Gastroesophageal sphincter (tissue), 4 donors: ENCODE results near the gene PPP1R12C. TPM values are rescaled to one million over a fixed set of nuclear protein-coding genes. Genes with fewer than 3 reads are reported as not detected.

ENCODE experiments used
- ATAC-seq: fragments of 150-250 bp; one replicate; pipeline ENCODE4 v1.9.1; 2016; ENCODE audit warnings: mild to moderate bottlenecking, moderate library complexity
- H3K27ac ChIP-seq, 4 donors: fragments of 200-600 bp; sonication (generic) in 3 of 4; 1 replicate in 3 of 4; 2 replicates in 1 of 4; pipeline ENCODE4 v1.5.1; 2016 to 2019
- H3K27me3 ChIP-seq: fragments of 200-600 bp; sonication (generic); one replicate; pipeline ENCODE4 v1.5.1; 2019
- H3K36me3 ChIP-seq, 2 donors: fragments of 200-600 bp; sonication (generic); one replicate each; pipeline ENCODE4 v1.5.1; 2019; ENCODE audit warnings: control low read depth in 1 of 2
- H3K4me1 ChIP-seq, 3 donors: fragments of 200-600 bp; sonication (generic); 1 replicate in 2 of 3; 2 replicates in 1 of 3; pipeline ENCODE4 v1.5.1; 2016 to 2019; ENCODE audit warnings: control low read depth in 2 of 3
- H3K4me3 ChIP-seq, 2 donors: fragments of 200-600 bp; sonication (generic); one replicate each; pipeline ENCODE4 v1.5.1; 2019; ENCODE audit warnings: mild to moderate bottlenecking in 1 of 2, moderate library complexity in 1 of 2
- H3K9me3 ChIP-seq, 3 donors: fragments of 200-600 bp; sonication (generic); one replicate each; pipeline ENCODE4 v1.5.1; 2017 to 2019; ENCODE audit warnings: control low read depth in 2 of 3
- EP300 ChIP-seq: sonication (generic); formaldehyde crosslinking; IDR thresholded peaks from one replicate; pipeline ENCODE4 v1.6.1; 2017; ENCODE audit warnings: antibody characterized with exemption, mild to moderate bottlenecking
- POLR2A ChIP-seq, 2 donors: fragments of 450-650 bp; IDR thresholded peaks; one replicate each; pipeline ENCODE4 v1.6.1; 2017; ENCODE audit warnings: antibody characterized with exemption in 2 of 2, mild to moderate bottlenecking in 2 of 2, moderate library complexity in 1 of 2
- POLR2AphosphoS5 ChIP-seq: sonication (generic); formaldehyde crosslinking; IDR thresholded peaks from one replicate; pipeline ENCODE4 v1.6.1; 2017; ENCODE audit warnings: antibody characterized with exemption
- WGBS, 2 donors: methylation state at CpG; one replicate each; pipeline ENCODE4 v1.1.5; 2018; ENCODE audit warnings: low coverage in 1 of 2; 5-methylcytosine and 5-hydroxymethylcytosine counted together
- total RNA-seq, 4 donors: library from RNA; depleted of rRNA; stranded (reverse); fragments of >200 nt; gene quantifications; one replicate each; pipeline ENCODE4 v1.1.0, GENCODE V29; 2016
- TF ChIP-seq, protein P1 (sequence below), 4 experiments: fragments of 200-600 bp in 2 of 4; fragments of 450-650 bp in 2 of 4; sonication (generic) in 1 of 4; IDR thresholded peaks; one replicate each; pipeline ENCODE4 v1.5.1; 2017 to 2019; ENCODE audit warnings: antibody characterized with exemption in 4 of 4, mild to moderate bottlenecking in 2 of 4, moderate library complexity in 2 of 4

PPP1R12C gene
- total RNA-seq, 4 donors from 2014 or later: 268 to 479 (median 276) TPM

GRCh38 chr19:55160986-55161365, 43.5 kb upstream of the PPP1R12C start:
- peaks cover 0 to 31% (median 0%) of the 10 kb centered on the region in 3 donors for H3K4me1 ChIP-seq
- H3K27ac ChIP-seq: no peak overlapping the region
- no CpG with 5 or more reads among the region's 32 CpGs for WGBS, 2 donors
- TF ChIP-seq POLR2A (IDR thresholded peaks at IDR 0.05) (no peak), POLR2AphosphoS5 (no peak), EP300 (no peak)
- TF ChIP-seq, protein P1, sequence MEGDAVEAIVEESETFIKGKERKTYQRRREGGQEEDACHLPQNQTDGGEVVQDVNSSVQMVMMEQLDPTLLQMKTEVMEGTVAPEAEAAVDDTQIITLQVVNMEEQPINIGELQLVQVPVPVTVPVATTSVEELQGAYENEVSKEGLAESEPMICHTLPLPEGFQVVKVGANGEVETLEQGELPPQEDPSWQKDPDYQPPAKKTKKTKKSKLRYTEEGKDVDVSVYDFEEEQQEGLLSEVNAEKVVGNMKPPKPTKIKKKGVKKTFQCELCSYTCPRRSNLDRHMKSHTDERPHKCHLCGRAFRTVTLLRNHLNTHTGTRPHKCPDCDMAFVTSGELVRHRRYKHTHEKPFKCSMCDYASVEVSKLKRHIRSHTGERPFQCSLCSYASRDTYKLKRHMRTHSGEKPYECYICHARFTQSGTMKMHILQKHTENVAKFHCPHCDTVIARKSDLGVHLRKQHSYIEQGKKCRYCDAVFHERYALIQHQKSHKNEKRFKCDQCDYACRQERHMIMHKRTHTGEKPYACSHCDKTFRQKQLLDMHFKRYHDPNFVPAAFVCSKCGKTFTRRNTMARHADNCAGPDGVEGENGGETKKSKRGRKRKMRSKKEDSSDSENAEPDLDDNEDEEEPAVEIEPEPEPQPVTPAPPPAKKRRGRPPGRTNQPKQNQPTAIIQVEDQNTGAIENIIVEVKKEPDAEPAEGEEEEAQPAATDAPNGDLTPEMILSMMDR (IDR thresholded peaks at IDR 0.05): no peak
- ATAC-seq: no peak
- H3K36me3 ChIP-seq: no peaks in the 10 kb centered on the region
- H3K9me3 ChIP-seq: no peaks in the 10 kb centered on the region
- H3K4me3 ChIP-seq: no peak overlapping the region
- H3K27me3 ChIP-seq: peaks cover 100% of the 10 kb centered on the region

DNA sequence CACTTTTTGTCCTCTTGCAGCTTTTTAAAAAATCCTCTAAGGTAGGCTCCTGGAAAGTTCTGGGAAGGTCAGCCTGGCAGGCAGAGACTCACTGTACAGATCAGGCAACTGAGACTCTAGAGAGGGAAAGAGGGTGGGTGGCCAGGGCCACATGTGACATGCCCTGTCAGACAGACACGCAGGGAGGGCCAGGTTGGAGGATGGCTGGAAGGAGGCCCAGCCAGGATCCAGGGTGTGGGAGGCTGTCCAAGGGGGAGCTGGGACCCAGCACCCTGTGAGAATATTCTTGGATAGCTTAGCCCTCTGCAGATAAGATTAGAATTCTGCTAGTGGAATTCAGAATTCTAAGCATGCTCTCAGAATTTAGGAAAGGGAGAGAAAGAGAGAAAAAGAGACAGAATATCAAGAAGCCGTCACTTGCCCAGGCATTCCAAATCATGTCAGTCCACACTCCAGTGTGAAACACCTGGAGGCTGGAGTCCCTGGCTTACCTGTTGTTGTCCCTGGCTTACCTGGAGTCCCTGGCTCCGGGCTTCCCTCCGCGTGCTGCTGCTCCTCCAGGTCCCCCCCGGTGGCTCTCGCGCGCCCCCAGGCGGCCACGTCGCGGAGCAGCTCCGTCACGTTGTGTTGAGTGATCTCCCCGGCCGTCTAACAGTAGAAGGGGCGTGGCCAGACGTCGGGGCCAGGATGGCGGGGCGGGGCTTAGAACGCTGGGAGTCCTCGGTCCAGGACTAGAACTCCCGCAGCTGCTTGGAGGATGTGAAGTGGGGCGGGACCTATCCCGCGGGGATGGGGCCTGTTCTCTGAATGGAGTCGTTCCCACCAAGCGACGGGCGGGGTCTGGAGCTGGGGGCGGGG, 42.9 kb upstream of the PPP1R12C start:
- Histone ChIP-seq H3K4me1 (peaks cover 0 to 31% (median 0%) of the 10 kb centered on the region in 3 donors), H3K36me3 (no peaks in the 10 kb centered on the region), H3K27ac (no peak overlapping the region), H3K27me3 (peaks cover 100% of the 10 kb centered on the region), H3K4me3 (no peak overlapping the region), H3K9me3 (no peaks in the 10 kb centered on the region)
- TF ChIP-seq, protein P1 (IDR thresholded peaks at IDR 0.05): peak in 3 of 4 experiments; percentile 52 to 79 (median 70)
- TF ChIP-seq POLR2A (IDR thresholded peaks at IDR 0.05): no peak
- no peak for TF ChIP-seq POLR2AphosphoS5
- no peak for TF ChIP-seq EP300
- peak; percentile 75 for ATAC-seq
- WGBS, 2 donors: 50% methylated on average over 1 of the region's 33 CpGs; no CpG with 5 or more reads in 1 of the 2 donors

- no peaks in the 10 kb centered on the region for H3K36me3 ChIP-seq
- peaks cover 0 to 31% (median 0%) of the 10 kb centered on the region in 3 donors for H3K4me1 ChIP-seq
- no peak for TF ChIP-seq EP300
- TF ChIP-seq, protein P1 (IDR thresholded peaks at IDR 0.05): no peak
- no peak for TF ChIP-seq POLR2A (IDR thresholded peaks at IDR 0.05)
- no peak for TF ChIP-seq POLR2AphosphoS5
- no peak overlapping the region for H3K27ac ChIP-seq
- no peaks in the 10 kb centered on the region for H3K9me3 ChIP-seq
- H3K27me3 ChIP-seq: peaks cover 100% of the 10 kb centered on the region
- peak; percentile 66 for ATAC-seq
- no peak overlapping the region for H3K4me3 ChIP-seq
- WGBS, 2 donors: 37% methylated on average over 2 of the region's 18 CpGs; no CpG with 5 or more reads in 1 of the 2 donors
These were observed 41.7 kb upstream of the PPP1R12C start for GRCh38 chr19:55158848-55159749.

- TF ChIP-seq EP300 (no peak), POLR2AphosphoS5 (no peak), POLR2A (IDR thresholded peaks at IDR 0.05) (no peak)
- TF ChIP-seq, protein P1 (IDR thresholded peaks at IDR 0.05): no peak
- H3K27me3 ChIP-seq: peaks cover 100% of the 10 kb centered on the region
- H3K9me3 ChIP-seq: no peaks in the 10 kb centered on the region
- no peaks in the 10 kb centered on the region for H3K36me3 ChIP-seq
- H3K27ac ChIP-seq: no peak overlapping the region
- no peak for ATAC-seq
- peaks cover 0 to 31% (median 0%) of the 10 kb centered on the region in 3 donors for H3K4me1 ChIP-seq
- no peak overlapping the region for H3K4me3 ChIP-seq
- no CpG with 5 or more reads among the region's 4 CpGs for WGBS, 2 donors
These were observed 41.0 kb upstream of the PPP1R12C start for GRCh38 chr19:55158423-55158822.
